Naive thymus-derived CD8-positive, alpha-beta T cell (primary cell): Measurements from ENCODE around the gene PRKAR1B. TPM values are rescaled to one million over a fixed set of nuclear protein-coding genes. Genes with fewer than 3 reads are reported as not detected.
A peak's percentile ranks its signal among the peaks of the same experiment; 100 is the strongest.
"Not testable (repeated sequence)": the region's sequence is repeated elsewhere in the genome, so short reads cannot be mapped to it uniquely, and the experiment has no call there.

Source experiments
- ATAC-seq, 2 donors: fragments of 150-1000 bp; cut with Tn5 transposase in 1 of 2; sonication (Bioruptor Pico), chemical (Tn5 transposase) in 1 of 2; 1 replicate in 1 of 2; 2 replicates in 1 of 2; pipeline ENCODE4 v1.10.0; 2021; ENCODE audit warnings: mild to moderate bottlenecking in 2 of 2, moderate library complexity in 2 of 2
- POLR2A ChIA-PET: fragments of 350-600 bp; sonication (Branson Sonifier 250); formaldehyde crosslinking; loops from one replicate; lab custom pipeline; 2021; ENCODE audit warnings: antibody characterized with exemption; lab: Charles Lee
- DNase-seq, 10 donors: peaks; one replicate each; pipeline versions ENCODE4 v3.0.0 to v3.0.0-alpha.2; 2020 to 2022
- H3K27ac Mint-ChIP-seq, 10 donors: one replicate each; pipeline ENCODE4 v1.8.0; 2020 to 2022; ENCODE audit warnings: mild to moderate bottlenecking in 10 of 10, mixed read lengths in 10 of 10, moderate library complexity in 4 of 10, inconsistent platforms in 1 of 10
- H3K27me3 Mint-ChIP-seq, 5 donors: one replicate each; pipeline ENCODE4 v1.8.0; 2021 to 2022; ENCODE audit warnings: mixed read lengths in 5 of 5
- H3K36me3 Mint-ChIP-seq, 3 donors: one replicate each; pipeline ENCODE4 v1.8.0; 2020 to 2022; ENCODE audit warnings: mixed read lengths in 3 of 3, mild to moderate bottlenecking in 2 of 3, inconsistent platforms in 1 of 3
- H3K4me1 Mint-ChIP-seq, 4 donors: one replicate each; pipeline ENCODE4 v1.8.0; 2021 to 2022; ENCODE audit warnings: mixed read lengths in 4 of 4
- H3K4me3 Mint-ChIP-seq, 10 donors: one replicate each; pipeline ENCODE4 v1.8.0; 2020 to 2022; ENCODE audit warnings: mild to moderate bottlenecking in 10 of 10, mixed read lengths in 10 of 10, moderate library complexity in 6 of 10, inconsistent platforms in 1 of 10
- H3K9me3 Mint-ChIP-seq, 9 donors: one replicate each; pipeline ENCODE4 v1.8.0; 2020 to 2022; ENCODE audit warnings: mixed read lengths in 9 of 9, mild to moderate bottlenecking in 3 of 9, inconsistent platforms in 1 of 9, moderate library complexity in 1 of 9
- polyA plus RNA-seq, 3 donors: library from polyadenylated mRNA; unstranded; fragments of 300-500 nt; fragmentation: Illumina TruSeq; gene quantifications; one replicate each; pipeline ENCODE4 v1.2.3, GENCODE V29; 2021
- total RNA-seq, 8 experiments: library from RNA in 2 of 8; stranded (reverse) in 2 of 8; gene quantifications; one replicate each; pipeline ENCODE4 v1.2.3 and lab custom pipeline; 2021 to 2026

The PRKAR1B gene
- total and polyA plus RNA-seq, 5 experiments from 2014 or later, result 14.6 to 47.3 (median 35.4) TPM

DNA sequence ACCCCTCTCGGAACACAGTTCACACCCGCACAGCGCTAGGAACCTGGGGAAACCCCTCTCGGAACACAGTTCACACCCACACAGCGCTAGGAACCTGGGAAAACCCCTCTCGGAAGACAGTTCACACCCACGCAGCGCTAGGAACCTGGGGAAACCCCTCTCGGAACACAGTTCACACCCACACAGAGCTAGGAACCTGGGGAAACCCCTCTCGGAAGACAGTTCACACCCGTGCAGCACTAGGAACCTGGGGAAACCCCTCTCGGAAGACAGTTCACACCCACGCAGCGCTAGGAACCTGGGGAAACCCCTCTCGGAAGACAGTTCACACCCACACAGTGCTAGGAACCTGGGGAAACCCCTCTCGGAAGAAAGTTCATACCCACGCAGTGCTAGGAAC lies 74.9 kb downstream of the PRKAR1B start:
- ATAC-seq, DNase-seq, H3K36me3 Mint-ChIP-seq, H3K27ac Mint-ChIP-seq, H3K4me3 Mint-ChIP-seq, H3K4me1 Mint-ChIP-seq, POLR2A ChIA-PET, H3K27me3 Mint-ChIP-seq, H3K9me3 Mint-ChIP-seq: not testable (repeated sequence)

DNA sequence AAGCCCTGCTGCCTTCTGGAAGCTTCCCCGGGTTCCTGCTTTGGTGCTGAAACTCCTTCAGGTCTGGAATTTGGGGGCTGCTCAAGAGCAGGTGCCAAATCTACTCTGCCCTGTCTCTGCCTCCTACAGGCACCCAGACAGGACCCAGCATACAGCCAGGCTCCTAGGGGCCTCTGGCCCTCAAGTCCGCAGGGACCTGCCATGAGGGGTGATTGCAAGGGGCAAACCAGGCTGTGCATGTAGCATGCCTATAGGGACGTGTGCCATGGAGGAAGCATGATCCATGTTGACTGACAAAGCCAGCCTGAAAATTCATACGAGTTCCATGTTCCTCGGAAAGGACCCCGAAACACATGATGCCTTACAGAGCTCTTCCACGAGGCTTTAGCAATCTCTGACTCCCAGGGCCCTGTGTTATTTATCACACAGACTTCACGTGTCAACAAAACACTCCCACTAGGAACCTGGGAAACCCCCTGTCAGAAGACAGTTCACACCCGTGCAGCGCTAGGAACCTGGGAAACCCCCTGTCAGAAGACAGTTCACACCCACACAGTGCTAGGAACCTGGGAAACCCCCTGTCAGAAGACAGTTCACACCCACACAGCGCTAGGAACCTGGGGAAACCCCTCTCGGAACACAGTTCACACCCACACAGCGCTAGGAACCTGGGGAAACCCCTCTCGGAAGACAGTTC lies 75.9 kb downstream of the PRKAR1B start:
- H3K4me3 Mint-ChIP-seq, result no peak overlapping the region
- no peak for ATAC-seq
- no peaks in the 10 kb centered on the region for H3K27me3 Mint-ChIP-seq
- H3K36me3 Mint-ChIP-seq, result peaks cover 0 to 4% (median 2%) of the 10 kb centered on the region in 3 donors
- peak in 4 of 10 donors; percentile 25 to 39 (median 34) for DNase-seq
- POLR2A ChIA-PET, result interaction anchor here (0.6 kb wide), 1 partner anchor 42 kb away, joined by 4 read pairs; no protein-coding TSS in a partner anchor
- peaks cover 0 to 5% (median 2%) of the 10 kb centered on the region in 4 donors for H3K4me1 Mint-ChIP-seq
- peak overlapping the region in 1 of 10 donors; percentile 40 for H3K27ac Mint-ChIP-seq
- H3K9me3 Mint-ChIP-seq, result peaks cover 0 to 4% (median 0%) of the 10 kb centered on the region in 9 donors

DNA sequence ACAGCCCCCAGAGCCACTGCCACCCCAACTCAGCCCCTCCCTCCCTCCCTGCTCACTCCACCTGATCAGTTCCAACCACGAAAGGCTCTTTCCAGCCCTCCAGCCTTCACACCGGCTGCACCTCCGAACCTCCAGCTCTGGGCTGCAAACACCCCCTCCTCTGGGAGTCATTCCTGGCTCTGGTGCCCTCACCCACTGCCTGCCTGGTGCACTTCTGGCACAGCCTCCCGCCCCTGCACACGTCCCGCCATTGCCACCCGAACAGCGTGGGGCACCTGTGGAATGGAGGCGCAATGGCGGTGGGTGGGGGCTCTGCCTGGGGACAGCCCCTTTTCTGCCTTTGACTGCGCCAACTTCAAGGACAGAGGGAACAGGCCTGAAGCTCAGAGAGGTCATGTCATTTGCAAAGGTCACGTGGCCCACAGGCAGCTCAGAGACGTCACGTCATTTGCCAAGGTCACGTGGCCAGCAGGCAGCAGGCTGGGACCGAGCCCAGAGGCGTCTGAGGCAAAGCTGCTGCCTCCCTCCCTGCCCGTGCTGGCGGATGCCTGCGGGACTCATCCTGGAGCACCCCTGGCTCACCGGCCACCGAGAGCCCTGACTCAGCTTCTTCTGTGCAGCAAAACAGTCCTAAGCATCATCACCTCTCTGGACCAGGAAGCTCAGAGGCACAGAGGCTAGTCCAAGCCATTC lies 76.6 kb downstream of the PRKAR1B start:
- Mint-ChIP-seq H3K4me1 (peaks cover 0 to 5% (median 2%) of the 10 kb centered on the region in 4 donors), H3K9me3 (peaks cover 0 to 4% (median 0%) of the 10 kb centered on the region in 9 donors), H3K27me3 (no peaks in the 10 kb centered on the region), H3K36me3 (peaks cover 0 to 4% (median 2%) of the 10 kb centered on the region in 3 donors), H3K27ac (peak overlapping the region in 1 of 10 donors; percentile 40), H3K4me3 (no peak overlapping the region)
- DNase-seq, result peak in 1 of 10 donors; percentile 53
- POLR2A ChIA-PET, result interaction anchor here (0.6 kb wide), 1 partner anchor 42 kb away, joined by 4 read pairs; no protein-coding TSS in a partner anchor
- no peak for ATAC-seq

DNA sequence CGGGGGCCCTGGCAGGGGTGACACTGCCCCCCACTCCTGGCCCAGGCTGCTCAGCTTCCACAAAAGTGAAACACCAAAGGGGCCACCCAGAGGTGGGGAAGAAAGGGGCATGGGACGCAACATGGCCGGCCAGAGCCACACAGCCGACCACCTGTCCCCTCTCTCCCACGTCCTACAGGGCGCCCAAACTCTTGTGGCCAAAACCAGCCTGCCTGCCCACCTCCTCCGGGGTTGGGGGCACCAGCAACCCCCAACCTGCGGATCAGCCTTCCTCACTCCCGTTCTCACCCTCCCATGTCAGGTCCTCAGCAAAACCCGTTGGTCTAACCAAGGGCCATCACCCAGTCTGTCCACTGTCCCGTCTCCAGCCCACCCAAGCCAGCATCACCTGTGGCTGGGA lies 80.1 kb downstream of the PRKAR1B start:
- Mint-ChIP-seq H3K36me3 (peaks cover 0 to 9% (median 9%) of the 10 kb centered on the region in 3 donors), H3K27me3 (no peaks in the 10 kb centered on the region), H3K4me1 (peaks cover 0 to 6% (median 3%) of the 10 kb centered on the region in 4 donors), H3K4me3 (peak overlapping the region in 1 of 10 donors; percentile 51), H3K9me3 (peaks cover 0 to 3% (median 0%) of the 10 kb centered on the region in 9 donors), H3K27ac (no peak overlapping the region)
- POLR2A ChIA-PET, result no interaction called here
- DNase-seq, result peak in 1 of 10 donors; percentile 40
- ATAC-seq, result no peak

DNA sequence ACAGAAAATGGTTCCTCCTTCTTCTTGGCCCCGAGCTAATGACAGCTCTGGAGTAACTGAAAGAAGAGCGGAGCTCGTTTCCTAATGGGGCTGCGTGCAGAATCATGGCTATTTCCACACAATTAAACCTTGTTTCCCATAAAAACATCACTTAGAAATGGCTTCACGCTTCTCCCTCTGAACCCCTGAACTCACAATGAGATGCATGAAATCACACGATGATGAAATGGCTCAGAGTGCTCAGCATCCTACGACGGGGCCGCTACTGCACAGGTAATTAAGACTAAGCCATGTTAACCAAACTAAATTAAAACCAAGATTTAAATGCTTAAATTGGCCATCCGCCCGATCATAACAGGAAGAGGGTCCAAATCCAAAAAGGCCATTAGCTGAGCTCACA lies 80.6 kb downstream of the PRKAR1B start:
- Mint-ChIP-seq H3K27ac (peak overlapping the region in 2 of 10 donors; percentile 24 to 57), H3K9me3 (peaks cover 0 to 3% (median 0%) of the 10 kb centered on the region in 9 donors), H3K4me3 (no peak overlapping the region), H3K36me3 (peaks cover 0 to 10% (median 9%) of the 10 kb centered on the region in 3 donors), H3K4me1 (peaks cover 0 to 6% (median 3%) of the 10 kb centered on the region in 4 donors), H3K27me3 (no peaks in the 10 kb centered on the region)
- ATAC-seq (no peak), DNase-seq (no peak)
- POLR2A ChIA-PET, result no interaction called here

DNA sequence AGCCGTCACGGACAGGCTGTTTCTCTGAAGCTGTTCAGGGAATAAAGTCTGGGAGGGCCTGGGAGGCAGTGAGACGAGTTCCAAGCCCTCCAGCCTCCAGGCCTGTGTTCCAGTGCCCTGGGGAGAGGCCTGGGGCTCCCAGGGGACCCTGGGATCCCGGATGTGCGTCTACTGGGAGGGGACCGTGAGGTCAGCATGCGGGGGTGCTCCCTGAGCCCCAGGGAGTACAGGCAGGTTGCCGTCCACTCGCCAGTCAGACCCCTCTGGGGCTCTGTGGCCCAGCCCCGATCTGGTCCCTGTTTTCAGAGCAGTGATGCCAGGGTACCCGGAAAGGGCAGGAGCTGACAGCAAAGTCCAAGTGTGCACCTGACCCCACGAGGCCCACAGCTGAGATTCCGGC lies 81.5 kb downstream of the PRKAR1B start:
- peak in 1 of 10 donors; percentile 38 for DNase-seq

DNA sequence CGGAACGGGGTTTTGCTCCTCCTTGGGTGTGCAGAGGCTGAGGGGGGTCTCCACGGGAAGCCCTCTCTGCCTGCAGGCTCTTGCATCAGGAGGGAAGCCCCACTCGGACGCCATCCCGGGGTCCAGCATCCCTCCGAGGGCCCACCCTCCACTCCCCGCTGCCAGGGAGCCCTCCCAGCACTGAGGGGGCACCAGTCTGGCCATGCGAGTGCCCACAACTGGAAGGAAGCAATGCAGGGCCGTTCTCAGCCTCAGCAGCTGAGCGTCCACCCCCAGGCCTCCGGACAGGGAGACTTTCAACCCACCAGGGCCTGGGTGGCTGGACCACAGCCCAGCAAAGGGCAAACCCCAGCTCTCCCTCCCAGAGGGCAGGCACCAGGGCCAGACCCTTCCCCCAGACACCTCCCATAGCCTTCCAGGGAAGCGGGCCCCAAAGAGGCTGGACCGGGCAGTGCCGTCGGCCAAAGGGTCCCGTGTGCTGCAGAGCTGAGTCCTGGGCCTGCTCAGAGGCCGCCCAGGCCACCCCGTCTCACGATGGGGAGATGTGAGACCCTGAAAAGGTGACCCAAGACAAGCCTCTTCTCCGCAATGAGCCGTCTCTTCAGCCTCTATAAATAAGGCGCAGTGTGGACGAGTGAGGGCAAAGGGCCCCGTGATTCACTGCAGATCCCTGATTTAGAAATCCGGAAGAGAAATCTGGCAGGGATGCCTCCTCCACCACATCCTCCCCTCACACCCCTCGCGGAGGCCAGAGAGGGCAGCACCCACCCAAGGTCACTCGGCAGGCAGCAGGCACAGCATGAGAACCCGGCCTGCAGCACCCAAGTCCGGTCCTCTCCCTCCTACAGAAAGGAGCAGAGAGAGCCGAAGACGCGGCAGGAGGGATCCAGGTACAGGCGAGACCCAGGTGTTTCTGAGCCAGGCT lies 82.4 kb downstream of the PRKAR1B start:
- H3K4me3 Mint-ChIP-seq, result no peak overlapping the region
- POLR2A ChIA-PET, result no interaction called here
- no peaks in the 10 kb centered on the region for H3K27me3 Mint-ChIP-seq
- H3K9me3 Mint-ChIP-seq, result peaks cover 0 to 3% (median 0%) of the 10 kb centered on the region in 9 donors
- H3K36me3 Mint-ChIP-seq, result peaks cover 0 to 10% (median 9%) of the 10 kb centered on the region in 3 donors
- no peak for ATAC-seq
- H3K4me1 Mint-ChIP-seq, result peaks cover 6 to 20% (median 12%) of the 10 kb centered on the region in 4 donors
- peak overlapping the region in 1 of 10 donors; percentile 58 for H3K27ac Mint-ChIP-seq
- peak in 1 of 10 donors; percentile 30 for DNase-seq

More for the DNA sequence above, 81.5 kb downstream of the PRKAR1B start:
- Mint-ChIP-seq H3K4me1 (peaks cover 2 to 15% (median 7%) of the 10 kb centered on the region in 4 donors), H3K27ac (no peak overlapping the region), H3K36me3 (peaks cover 0 to 10% (median 9%) of the 10 kb centered on the region in 3 donors), H3K4me3 (no peak overlapping the region), H3K27me3 (no peaks in the 10 kb centered on the region), H3K9me3 (peaks cover 0 to 3% (median 0%) of the 10 kb centered on the region in 9 donors)
- POLR2A ChIA-PET, result no interaction called here
- ATAC-seq, result no peak

DNA sequence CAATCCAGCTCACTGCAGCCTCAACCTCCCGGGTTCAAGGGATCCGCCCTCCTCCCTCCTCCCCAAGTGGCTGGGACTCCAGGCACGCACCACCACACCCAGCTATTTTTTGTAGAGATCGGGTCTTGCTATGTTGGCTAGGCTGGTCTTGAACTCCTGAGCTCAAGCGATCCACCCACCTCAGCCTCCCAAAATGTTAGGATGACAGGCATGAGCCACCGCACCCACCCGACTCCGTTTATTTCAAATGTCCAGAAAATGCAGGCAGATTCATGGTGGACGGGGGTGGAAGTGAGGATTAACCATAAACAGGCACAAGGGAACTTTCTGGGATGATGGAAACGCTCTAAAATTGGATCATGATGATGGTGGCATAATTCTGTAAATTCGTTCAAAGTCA lies 85.1 kb downstream of the PRKAR1B start:
- DNase-seq (peak in 1 of 10 donors; percentile 28), ATAC-seq (no peak)
- H3K27me3 Mint-ChIP-seq, result no peaks in the 10 kb centered on the region
- peaks cover 0 to 2% (median 0%) of the 10 kb centered on the region in 9 donors for H3K9me3 Mint-ChIP-seq
- peaks cover 0 to 7% (median 6%) of the 10 kb centered on the region in 3 donors for H3K36me3 Mint-ChIP-seq
- no peak overlapping the region for H3K4me3 Mint-ChIP-seq
- H3K27ac Mint-ChIP-seq, result peak overlapping the region in 2 of 10 donors; percentile 12 to 69
- POLR2A ChIA-PET, result interaction anchor here (0.7 to 1.4 kb wide), 3 partner anchors 23 to 37 kb away, joined by 3 read pairs; no protein-coding TSS in a partner anchor
- peaks cover 10 to 25% (median 16%) of the 10 kb centered on the region in 4 donors for H3K4me1 Mint-ChIP-seq

DNA sequence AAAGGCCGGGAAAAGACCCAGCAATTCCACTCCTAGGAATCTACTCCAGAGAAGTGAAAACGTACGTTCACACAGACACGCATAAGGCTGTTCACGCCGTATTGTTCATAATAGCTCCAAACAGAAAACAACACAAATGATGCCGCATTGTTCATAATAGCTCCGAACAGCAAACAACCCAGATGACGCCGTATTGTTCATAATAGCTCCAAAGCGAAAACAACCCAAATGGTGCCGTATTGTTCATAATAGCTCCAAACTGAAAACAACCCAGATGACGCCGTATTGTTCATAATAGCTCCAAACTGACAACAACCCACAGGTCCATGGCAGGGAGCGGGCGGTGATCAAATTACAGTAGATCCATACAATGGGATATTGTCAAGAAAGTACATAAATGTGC lies 85.8 kb downstream of the PRKAR1B start:
- peaks cover 0 to 7% (median 5%) of the 10 kb centered on the region in 3 donors for H3K36me3 Mint-ChIP-seq
- POLR2A ChIA-PET, result interaction anchor here (0.7 to 1.4 kb wide), 3 partner anchors 31 to 46 kb away, joined by 3 read pairs; no protein-coding TSS in a partner anchor
- H3K4me3 Mint-ChIP-seq, result peak overlapping the region in 1 of 10 donors; percentile 0
- DNase-seq (peak in 1 of 10 donors; percentile 26), ATAC-seq (no peak)
- H3K4me1 Mint-ChIP-seq, result peaks cover 11 to 31% (median 19%) of the 10 kb centered on the region in 4 donors
- no peaks in the 10 kb centered on the region for H3K27me3 Mint-ChIP-seq
- peaks cover 0 to 2% (median 0%) of the 10 kb centered on the region in 9 donors for H3K9me3 Mint-ChIP-seq
- H3K27ac Mint-ChIP-seq, result no peak overlapping the region

DNA sequence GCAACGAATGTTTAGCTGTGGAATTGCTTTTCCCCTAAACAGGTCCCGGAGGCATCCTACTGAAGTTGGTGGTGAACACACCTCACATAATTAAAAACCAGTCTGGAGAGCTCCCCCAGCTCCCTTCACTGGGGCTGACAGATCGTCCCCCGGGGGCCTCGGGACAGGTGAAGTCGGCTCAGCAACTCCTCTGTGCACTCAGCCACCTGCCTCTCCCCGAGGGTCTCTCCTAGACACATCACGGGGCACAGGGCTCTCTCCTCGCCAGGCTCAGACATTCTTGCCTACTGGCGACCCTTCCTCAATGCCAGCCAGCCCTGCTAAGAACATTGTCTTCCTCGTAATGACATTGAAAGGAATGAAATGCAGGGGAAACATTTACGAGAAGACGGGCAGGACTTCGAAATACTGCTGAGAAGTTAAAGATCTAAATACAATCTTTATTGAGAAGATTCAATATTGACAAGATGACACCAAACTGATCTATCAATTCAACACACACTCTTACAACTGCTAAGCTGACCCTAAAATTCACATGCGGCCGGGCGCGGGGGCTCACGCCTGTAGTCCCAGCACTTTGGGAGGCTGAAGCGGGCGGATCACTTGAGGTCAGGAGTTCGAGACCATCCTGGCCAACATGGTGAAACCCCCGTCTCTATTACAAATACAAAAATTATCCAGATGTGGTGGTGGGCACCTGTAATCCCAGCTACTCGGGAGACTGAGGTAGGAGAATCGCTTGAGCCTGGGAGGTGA lies 88.6 kb downstream of the PRKAR1B start:
- DNase-seq (no peak), ATAC-seq (no peak)
- POLR2A ChIA-PET, result interaction anchor here (1.4 kb wide), 1 partner anchor 24 kb away, joined by 4 read pairs; no protein-coding TSS in a partner anchor
- no peak overlapping the region for H3K4me3 Mint-ChIP-seq
- peaks cover 0 to 7% (median 5%) of the 10 kb centered on the region in 3 donors for H3K36me3 Mint-ChIP-seq
- H3K4me1 Mint-ChIP-seq, result peaks cover 11 to 31% (median 20%) of the 10 kb centered on the region in 4 donors
- no peaks in the 10 kb centered on the region for H3K27me3 Mint-ChIP-seq
- peak overlapping the region in 4 of 10 donors; percentile 20 to 68 (median 38) for H3K27ac Mint-ChIP-seq
- H3K9me3 Mint-ChIP-seq, result peaks cover 0 to 2% (median 0%) of the 10 kb centered on the region in 9 donors

DNA sequence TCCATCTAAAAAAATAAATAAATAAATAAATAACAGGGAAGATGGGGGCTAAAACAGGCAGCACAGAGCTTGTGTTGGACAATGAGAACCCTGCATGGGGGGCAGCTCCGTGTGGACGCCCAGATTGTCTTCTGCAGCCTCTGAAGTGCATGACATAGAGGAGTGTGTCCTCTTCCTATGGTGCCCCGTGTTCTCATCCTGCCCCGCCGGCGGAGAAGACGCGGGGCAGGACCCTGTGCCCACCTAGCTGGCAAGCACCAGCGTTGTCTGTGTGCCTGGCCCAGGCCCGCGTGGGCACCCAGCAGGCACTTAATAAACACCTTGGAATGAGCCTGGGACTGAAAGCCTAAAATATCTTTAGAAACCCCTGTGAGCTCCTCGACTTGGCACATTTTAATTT lies 89.3 kb downstream of the PRKAR1B start:
- Mint-ChIP-seq H3K36me3 (peaks cover 0 to 5% (median under 1%) of the 10 kb centered on the region in 3 donors), H3K9me3 (peaks cover 0 to 2% (median 0%) of the 10 kb centered on the region in 9 donors), H3K27me3 (no peaks in the 10 kb centered on the region), H3K27ac (peak overlapping the region in 2 of 10 donors; percentile 20 to 68), H3K4me1 (peaks cover 12 to 35% (median 21%) of the 10 kb centered on the region in 4 donors), H3K4me3 (no peak overlapping the region)
- POLR2A ChIA-PET, result interaction anchor here (0.5 to 1.4 kb wide), 2 partner anchors 24 to 181 kb away, joined by 3 to 4 read pairs; no protein-coding TSS in a partner anchor
- DNase-seq, result no peak
- no peak for ATAC-seq
